ENCODE data around the gene ZMYM2. TPM values are rescaled to one million over a fixed set of nuclear protein-coding genes. Genes with fewer than 3 reads are reported as not detected.
A peak's percentile ranks its signal among the peaks of the same experiment; 100 is the strongest.

The ZMYM2 gene
- total and polyA plus RNA-seq, 4 donors = 14.0 to 212 (median 38.5) TPM

DNA sequence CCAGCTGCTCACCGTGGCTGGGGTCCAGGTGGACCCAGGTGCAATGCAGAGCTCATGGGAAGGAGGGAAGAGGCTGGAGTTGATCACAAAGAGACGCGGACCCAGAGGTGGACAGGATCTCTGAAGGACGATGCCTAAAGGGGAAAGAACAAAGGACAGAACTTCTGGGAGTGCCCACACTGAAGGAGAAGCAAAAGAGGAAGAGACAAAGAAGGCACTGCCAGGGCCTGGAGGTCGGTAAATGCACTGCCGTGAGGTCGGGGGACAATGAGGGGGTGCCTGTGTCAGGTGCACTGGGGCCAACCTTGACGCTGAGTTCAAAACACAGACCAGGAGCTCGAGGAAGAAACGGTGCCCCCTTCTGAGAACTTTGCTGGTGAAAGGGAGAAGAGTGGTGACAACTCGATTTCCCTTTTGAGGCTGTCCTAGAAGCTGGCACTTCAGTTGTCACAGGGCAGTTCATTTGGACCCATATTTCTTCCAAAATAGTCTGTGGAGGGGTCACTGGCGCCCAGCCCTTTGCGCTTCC is 146.7 kb downstream of the ZMYM2 start:
- WGBS, 2 donors = 80% methylated on average over 13 of the region's 13 CpGs
- ATAC-seq (ENCODE audit: insufficient read depth, low FRiP score) (no peak), DNase-seq (no peak)
- Histone ChIP-seq H3K9ac (ENCODE audit: insufficient read depth in 1 of 2, low read length in 2 of 2) (no peak overlapping the region), H3K27ac (ENCODE audit: low read depth in 1 of 2, low read length in 1 of 2) (no peak overlapping the region), H3K4me1 (ENCODE audit: control insufficient read depth in 5 of 5, insufficient read depth in 5 of 5, low read length in 5 of 5) (peaks cover 0 to 11% (median 5%) of the 10 kb centered on the region in 5 donors), H3K27me3 (ENCODE audit: control insufficient read depth in 3 of 3, insufficient read depth in 3 of 3, low read length in 2 of 3) (no peaks in the 10 kb centered on the region), H3K9me3 (ENCODE audit: control insufficient read depth in 4 of 4, insufficient read depth in 3 of 4, low read length in 3 of 4) (no peaks in the 10 kb centered on the region), H3K36me3 (ENCODE audit: control insufficient read depth in 4 of 4, insufficient read depth in 4 of 4, low read length in 4 of 4) (no peaks in the 10 kb centered on the region), H3K4me3 (no peak overlapping the region)
- TF ChIP-seq, protein P1, sequence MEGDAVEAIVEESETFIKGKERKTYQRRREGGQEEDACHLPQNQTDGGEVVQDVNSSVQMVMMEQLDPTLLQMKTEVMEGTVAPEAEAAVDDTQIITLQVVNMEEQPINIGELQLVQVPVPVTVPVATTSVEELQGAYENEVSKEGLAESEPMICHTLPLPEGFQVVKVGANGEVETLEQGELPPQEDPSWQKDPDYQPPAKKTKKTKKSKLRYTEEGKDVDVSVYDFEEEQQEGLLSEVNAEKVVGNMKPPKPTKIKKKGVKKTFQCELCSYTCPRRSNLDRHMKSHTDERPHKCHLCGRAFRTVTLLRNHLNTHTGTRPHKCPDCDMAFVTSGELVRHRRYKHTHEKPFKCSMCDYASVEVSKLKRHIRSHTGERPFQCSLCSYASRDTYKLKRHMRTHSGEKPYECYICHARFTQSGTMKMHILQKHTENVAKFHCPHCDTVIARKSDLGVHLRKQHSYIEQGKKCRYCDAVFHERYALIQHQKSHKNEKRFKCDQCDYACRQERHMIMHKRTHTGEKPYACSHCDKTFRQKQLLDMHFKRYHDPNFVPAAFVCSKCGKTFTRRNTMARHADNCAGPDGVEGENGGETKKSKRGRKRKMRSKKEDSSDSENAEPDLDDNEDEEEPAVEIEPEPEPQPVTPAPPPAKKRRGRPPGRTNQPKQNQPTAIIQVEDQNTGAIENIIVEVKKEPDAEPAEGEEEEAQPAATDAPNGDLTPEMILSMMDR (IDR thresholded peaks at IDR 0.05; ENCODE audit: control extremely low read depth, extremely low read depth) = no peak

DNA sequence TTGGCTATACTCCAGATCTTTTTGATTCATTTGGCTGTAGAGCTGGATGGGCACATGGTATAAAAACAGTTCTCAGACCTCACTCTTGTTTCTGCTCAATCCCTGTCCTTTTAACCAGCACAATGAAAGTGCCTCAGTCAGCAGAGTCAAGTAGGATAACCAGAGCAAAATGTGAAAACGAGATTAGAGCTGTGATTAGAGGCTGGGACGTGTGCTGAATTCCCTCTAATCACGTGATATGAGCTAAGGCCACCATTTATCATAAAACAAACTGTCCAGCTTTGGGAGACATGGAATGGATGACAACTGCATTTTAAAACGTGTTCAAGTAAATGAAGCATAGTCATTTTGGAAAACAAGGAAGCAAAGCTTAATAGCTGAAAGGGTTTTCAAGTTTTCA is 148.2 kb downstream of the ZMYM2 start:
- no peak for ATAC-seq (ENCODE audit: insufficient read depth, low FRiP score)
- H3K4me3 ChIP-seq = no peak overlapping the region
- TF ChIP-seq, protein P1 (IDR thresholded peaks at IDR 0.05; ENCODE audit: control extremely low read depth, extremely low read depth) = no peak
- H3K9me3 ChIP-seq (ENCODE audit: control insufficient read depth in 4 of 4, insufficient read depth in 3 of 4, low read length in 3 of 4) = no peaks in the 10 kb centered on the region
- no peak overlapping the region for H3K27ac ChIP-seq (ENCODE audit: low read depth in 1 of 2, low read length in 1 of 2)
- H3K27me3 ChIP-seq (ENCODE audit: control insufficient read depth in 3 of 3, insufficient read depth in 3 of 3, low read length in 2 of 3) = no peaks in the 10 kb centered on the region
- H3K9ac ChIP-seq (ENCODE audit: insufficient read depth in 1 of 2, low read length in 2 of 2) = no peak overlapping the region
- H3K4me1 ChIP-seq (ENCODE audit: control insufficient read depth in 5 of 5, insufficient read depth in 5 of 5, low read length in 5 of 5) = peaks cover 0 to 11% (median 5%) of the 10 kb centered on the region in 5 donors
- DNase-seq = peak in 2 of 3 donors; percentile 40 to 60
- no peaks in the 10 kb centered on the region for H3K36me3 ChIP-seq (ENCODE audit: control insufficient read depth in 4 of 4, insufficient read depth in 4 of 4, low read length in 4 of 4)
- WGBS, 2 donors = 21 to 43% methylated on average over 4 of the region's 4 CpGs

DNA sequence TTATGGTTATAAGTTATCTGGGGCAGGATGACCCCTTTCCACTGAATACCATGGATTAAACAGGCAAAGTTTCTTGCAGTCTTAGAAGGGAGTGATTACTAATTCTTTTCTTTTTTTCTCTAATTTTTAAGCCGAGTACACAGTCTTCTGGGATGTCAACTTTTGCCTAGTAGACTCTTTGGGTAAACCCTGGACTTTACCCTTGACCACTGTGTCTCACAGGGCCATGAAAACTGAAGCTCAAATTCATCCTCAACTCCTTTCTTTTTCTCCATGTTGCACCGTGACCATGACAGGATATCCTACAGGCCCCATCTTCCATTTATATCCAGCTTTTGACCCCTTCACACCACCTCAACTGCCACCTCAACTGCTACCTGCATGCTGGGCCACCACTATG is 150.5 kb downstream of the ZMYM2 start:
- H3K9me3 ChIP-seq (ENCODE audit: control insufficient read depth in 4 of 4, insufficient read depth in 3 of 4, low read length in 3 of 4) = no peaks in the 10 kb centered on the region
- TF ChIP-seq, protein P1 (IDR thresholded peaks at IDR 0.05; ENCODE audit: control extremely low read depth, extremely low read depth) = no peak
- ATAC-seq (ENCODE audit: insufficient read depth, low FRiP score) (no peak), DNase-seq (no peak)
- H3K27ac ChIP-seq (ENCODE audit: low read depth in 1 of 2, low read length in 1 of 2) = no peak overlapping the region
- no peak overlapping the region for H3K4me3 ChIP-seq
- WGBS, 2 donors = 80 to 95% methylated on average over 2 of the region's 2 CpGs
- no peaks in the 10 kb centered on the region for H3K27me3 ChIP-seq (ENCODE audit: control insufficient read depth in 3 of 3, insufficient read depth in 3 of 3, low read length in 2 of 3)
- H3K4me1 ChIP-seq (ENCODE audit: control insufficient read depth in 5 of 5, insufficient read depth in 5 of 5, low read length in 5 of 5) = peaks cover 0 to 6% (median 0%) of the 10 kb centered on the region in 5 donors
- H3K9ac ChIP-seq (ENCODE audit: insufficient read depth in 1 of 2, low read length in 2 of 2) = no peak overlapping the region
- no peaks in the 10 kb centered on the region for H3K36me3 ChIP-seq (ENCODE audit: control insufficient read depth in 4 of 4, insufficient read depth in 4 of 4, low read length in 4 of 4)

All from lung (tissue), 12 donors.